HepG2 (cell line): ENCODE data around the gene GBX1. TPM values are rescaled to one million over a fixed set of nuclear protein-coding genes. Genes with fewer than 3 reads are reported as not detected.

Experiments
- ATAC-seq: fragments of 200-7000 bp; cut with Tn5 transposase; 3 replicates; pipeline ENCODE4 v1.9.1; 2020; ENCODE audit warnings: mild to moderate bottlenecking, moderate library complexity
- BruUV-seq: library from RNA; stranded (reverse); fragments of 400-500 nt; replicated peaks from 2 replicates; lab custom pipeline; 2021; lab: Mats Ljungman, UMichigan
- CTCF ChIA-PET: fragments of 300-600 bp; formaldehyde crosslinking; extraction: SDS; loops from one replicate; lab custom pipeline; 2021; ENCODE audit warnings: low total read pairs, inconsistent platforms, low intra/inter-chr PET ratio; lab: Yijun Ruan, JAX
- POLR2A ChIA-PET: fragments of 350-600 bp; sonication (Branson Sonifier 250); formaldehyde crosslinking; loops from one replicate; lab custom pipeline; 2020; ENCODE audit warnings: antibody characterized with exemption, inconsistent platforms; lab: Yijun Ruan, JAX
- DNase-seq: peaks from one replicate; pipeline ENCODE4 v3.0.0-alpha.2; 2015; ENCODE audit warnings: low spot score
- FAIRE-seq: peaks from 3 replicates; lab custom pipeline; 2011; peaks lifted over from hg19 to GRCh38; lab: Jason Lieb, UNC
- H2AFZ ChIP-seq: one replicate; pipeline ENCODE4 v1.6.1; 2011; ENCODE audit warnings: low read length, inconsistent platforms
- H3K27ac ChIP-seq: fragments of 300-600 bp; 3 replicates; pipeline ENCODE4 v1.8.0; 2011; ENCODE audit warnings: mixed run types, mild to moderate bottlenecking, mixed read lengths, low read length, inconsistent platforms; ENCODE audit not compliant: insufficient read depth; ENCODE audit errors: extremely low read length
- H3K27me3 ChIP-seq, 2 experiments: fragments of 200-600 bp in 1 of 2; 2 replicates in 1 of 2; 3 replicates in 1 of 2; pipeline versions ENCODE4 v1.6.0 to v1.8.0; 2011; ENCODE audit warnings: low read length in 2 of 2, mild to moderate bottlenecking in 2 of 2, moderate library complexity in 2 of 2, inconsistent platforms in 1 of 2; ENCODE audit not compliant: insufficient read depth in 2 of 2, control insufficient read depth in 1 of 2
- H3K36me3 ChIP-seq, 2 experiments: fragments of 200-600 bp in 1 of 2; replicated peaks in 1 of 2; 2 replicates in 1 of 2; 3 replicates in 1 of 2; pipeline versions ENCODE4 v1.5.1 to v1.8.0; 2011; ENCODE audit warnings: low read length in 2 of 2, inconsistent platforms in 1 of 2; ENCODE audit not compliant: insufficient read depth in 2 of 2, control insufficient read depth in 1 of 2
- H3K4me1 ChIP-seq: 2 replicates; pipeline ENCODE4 v1.5.1; 2012; ENCODE audit warnings: low read length, inconsistent platforms; ENCODE audit not compliant: insufficient read depth
- H3K4me2 ChIP-seq: 2 replicates; pipeline ENCODE4 v1.6.0; 2011; ENCODE audit warnings: low read depth, low read length, inconsistent platforms
- H3K4me3 ChIP-seq, 3 experiments: fragments of 200-600 bp in 1 of 3; sonication (generic), shearing (Covaris generic) in 1 of 3; replicated peaks in 1 of 3; 2 replicates each; pipeline ENCODE4 v1.5.1; 2011 to 2016; ENCODE audit warnings: low read length in 3 of 3, inconsistent platforms in 2 of 3, low read depth in 2 of 3, mild to moderate bottlenecking in 2 of 3, control low read depth in 1 of 3, mixed read lengths in 1 of 3; ENCODE audit not compliant: insufficient read depth in 1 of 3
- H3K79me2 ChIP-seq: one replicate; pipeline ENCODE4 v1.6.1; 2011; ENCODE audit warnings: low read length, inconsistent platforms; ENCODE audit not compliant: insufficient read depth
- H3K9ac ChIP-seq: 2 replicates; pipeline ENCODE4 v1.6.0; 2011; ENCODE audit warnings: mild to moderate bottlenecking, low read depth, low read length, inconsistent platforms; ENCODE audit not compliant: insufficient read depth
- H3K9me3 ChIP-seq: 2 replicates; pipeline ENCODE4 v1.5.1; 2012; ENCODE audit warnings: mild to moderate bottlenecking, low read length
- H4K20me1 ChIP-seq: 2 replicates; pipeline ENCODE4 v1.6.0; 2011; ENCODE audit warnings: inconsistent platforms, mild to moderate bottlenecking, low read length, moderate library complexity; ENCODE audit not compliant: insufficient read depth
- ATRX ChIP-seq: sonication (generic); formaldehyde crosslinking; IDR thresholded peaks from 2 replicates; pipeline ENCODE4 v1.4.0; 2020; ENCODE audit warnings: missing genetic modification reagents, borderline replicate concordance
- EED ChIP-seq: sonication (generic); formaldehyde crosslinking; IDR thresholded peaks from 2 replicates; pipeline ENCODE4 v1.5.0; 2020; ENCODE audit warnings: mild to moderate bottlenecking, missing genetic modification reagents
- SP2 ChIP-seq: sonication (generic); formaldehyde crosslinking; IDR thresholded peaks from 2 replicates; pipeline ENCODE4 v1.5.1; 2020; ENCODE audit warnings: mild to moderate bottlenecking, missing genetic modification reagents
- U2AF2 ChIP-seq: fragments of 200-400 bp; formaldehyde crosslinking; IDR thresholded peaks from 2 replicates; pipeline ENCODE4 v1.6.1; 2017; ENCODE audit warnings: low read depth, mild to moderate bottlenecking, low read length
- ZC3H4 ChIP-seq: sonication (generic); formaldehyde crosslinking; IDR thresholded peaks from 2 replicates; pipeline ENCODE4 v1.4.0; 2020; ENCODE audit warnings: missing genetic modification reagents, borderline replicate concordance
- WGBS: methylation state at CpG from one replicate; pipeline ENCODE4 v1.1.6; 2017; ENCODE audit warnings: low lambda C conversion rate; 5-methylcytosine and 5-hydroxymethylcytosine counted together
- in situ Hi-C: cut with HindIII; loops from 2 replicates; pipeline ENCODE4 v1.10.0; 2017; ENCODE audit warnings: low pct_unique_long_range_greater_than_20kb; ENCODE audit not compliant: extremely low pct_ligation_motif_present
- intact Hi-C: fragments of 100-400 bp; cut with micrococcal nuclease; formaldehyde crosslinking; loops from one replicate; pipeline ENCODE4 v1.10.0; 2022; ENCODE audit not compliant: unreplicated experiment
- polyA plus RNA-seq, 8 experiments: library from polyadenylated mRNA; depleted of rRNA in 3 of 8; stranded (reverse) in 7 of 8; unstranded in 1 of 8; fragments of >200 nt; fragmentation: Illumina TruSeq in 4 of 8; extraction: Trizol in 4 of 8; gene quantifications; 2 replicates each; pipeline versions ENCODE4 v1.2.1 to v1.2.3, GENCODE V29; 2011 to 2016; ENCODE audit warnings: low read depth in 4 of 8, missing spikeins in 1 of 8, mixed read lengths in 1 of 8; ENCODE audit not compliant: insufficient read depth in 1 of 8
- total RNA-seq, 5 experiments: library from RNA; depleted of rRNA; stranded (reverse); fragments of >200 nt; fragmentation: Illumina TruSeq; extraction: Trizol; gene quantifications; 2 replicates each; pipeline ENCODE4 v1.2.3, GENCODE V29; 2016; ENCODE audit warnings: low read depth in 1 of 5
- TF ChIP-seq, protein P1 (sequence below): sonication (generic); formaldehyde crosslinking; IDR thresholded peaks from 2 replicates; pipeline ENCODE4 v1.8.1; 2023; ENCODE audit warnings: mild to moderate bottlenecking, inconsistent platforms, moderate library complexity, missing genetic modification reagents, borderline replicate concordance
- TF ChIP-seq, protein P2 (sequence below): sonication (generic); formaldehyde crosslinking; IDR thresholded peaks from 2 replicates; pipeline ENCODE4 v1.4.0; 2020; ENCODE audit warnings: missing genetic modification reagents
- TF ChIP-seq, protein P3 (sequence below): sonication (generic); formaldehyde crosslinking; IDR thresholded peaks from 2 replicates; pipeline ENCODE4 v1.4.0; 2020; ENCODE audit warnings: missing genetic modification reagents

Gene GBX1
- total and polyA plus RNA-seq, 2 of the 13 experiments (the other 11 are each of a cell fraction or from before 2014, with no cell fraction given): not detected

DNA sequence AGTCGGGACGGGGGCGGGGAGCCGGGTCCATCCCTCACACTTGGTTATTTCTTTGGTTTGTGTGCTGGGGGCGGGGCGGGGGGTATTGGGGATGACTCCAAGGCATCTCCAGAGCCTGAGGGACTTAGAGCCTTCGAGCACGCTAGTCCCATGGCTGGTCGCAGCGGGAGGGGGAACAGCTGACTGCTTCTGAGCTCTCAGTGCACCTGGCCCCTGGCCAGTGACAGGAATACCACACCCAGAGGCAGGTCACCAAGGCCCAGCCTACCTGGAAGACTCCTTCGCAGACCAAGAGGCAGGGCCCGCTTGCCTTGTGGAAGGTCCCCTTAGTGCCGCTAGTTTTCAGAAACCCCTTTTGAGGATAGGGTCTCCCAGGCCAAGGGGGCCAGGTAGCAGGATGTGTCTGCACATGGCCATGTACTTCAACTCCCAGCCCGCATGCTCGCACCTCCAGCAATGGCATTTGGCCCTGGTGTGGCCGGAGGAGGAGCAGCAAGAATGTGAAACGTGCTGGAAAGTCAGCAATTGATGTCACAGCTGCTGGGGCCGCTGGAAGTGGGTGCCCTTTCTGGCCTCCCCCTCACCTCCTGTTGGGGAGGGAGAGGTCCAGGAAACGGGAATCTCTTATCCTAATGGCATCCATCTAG lies 40.9 kb downstream of the GBX1 start:
- Histone ChIP-seq H4K20me1 (peaks cover 6% of the 10 kb centered on the region; the same call in 1 of the 2 replicates), H3K4me1 (no peaks in the 10 kb centered on the region), H3K27me3 (no peaks in the 10 kb centered on the region), H3K4me2 (no peak overlapping the region), H3K4me3 (no peak overlapping the region), H3K79me2 (no peaks in the 10 kb centered on the region), H3K27ac (no peak overlapping the region), H3K36me3 (peaks cover 15 to 55% of the 10 kb centered on the region in 2 experiments), H2AFZ (no peak overlapping the region), H3K9me3 (no peaks in the 10 kb centered on the region), H3K9ac (no peak overlapping the region)
- FAIRE-seq (no peak), DNase-seq (no peak), ATAC-seq (no peak)
- TF ChIP-seq ATRX (CRISPR knock-in tag) (no peak), ZC3H4 (CRISPR knock-in tag) (no peak), EED (CRISPR knock-in tag) (no peak), U2AF2 (no peak), SP2 (CRISPR knock-in tag) (no peak)
- TF ChIP-seq, protein P1, sequence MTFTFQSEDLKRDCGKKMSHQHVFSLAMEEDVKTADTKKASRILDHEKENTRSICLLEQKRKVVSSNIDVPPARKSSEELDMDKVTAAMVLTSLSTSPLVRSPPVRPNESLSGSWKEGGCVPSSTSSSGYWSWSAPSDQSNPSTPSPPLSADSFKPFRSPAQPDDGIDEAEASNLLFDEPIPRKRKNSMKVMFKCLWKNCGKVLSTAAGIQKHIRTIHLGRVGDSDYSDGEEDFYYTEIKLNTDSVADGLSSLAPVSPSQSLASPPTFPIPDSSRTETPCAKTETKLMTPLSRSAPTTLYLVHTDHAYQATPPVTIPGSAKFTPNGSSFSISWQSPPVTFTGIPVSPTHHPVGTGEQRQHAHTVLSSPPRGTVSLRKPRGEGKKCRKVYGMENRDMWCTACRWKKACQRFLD: no peak
- TF ChIP-seq, protein P2, sequence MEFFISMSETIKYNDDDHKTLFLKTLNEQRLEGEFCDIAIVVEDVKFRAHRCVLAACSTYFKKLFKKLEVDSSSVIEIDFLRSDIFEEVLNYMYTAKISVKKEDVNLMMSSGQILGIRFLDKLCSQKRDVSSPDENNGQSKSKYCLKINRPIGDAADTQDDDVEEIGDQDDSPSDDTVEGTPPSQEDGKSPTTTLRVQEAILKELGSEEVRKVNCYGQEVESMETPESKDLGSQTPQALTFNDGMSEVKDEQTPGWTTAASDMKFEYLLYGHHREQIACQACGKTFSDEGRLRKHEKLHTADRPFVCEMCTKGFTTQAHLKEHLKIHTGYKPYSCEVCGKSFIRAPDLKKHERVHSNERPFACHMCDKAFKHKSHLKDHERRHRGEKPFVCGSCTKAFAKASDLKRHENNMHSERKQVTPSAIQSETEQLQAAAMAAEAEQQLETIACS (CRISPR knock-in tag): no peak
- TF ChIP-seq, protein P3, sequence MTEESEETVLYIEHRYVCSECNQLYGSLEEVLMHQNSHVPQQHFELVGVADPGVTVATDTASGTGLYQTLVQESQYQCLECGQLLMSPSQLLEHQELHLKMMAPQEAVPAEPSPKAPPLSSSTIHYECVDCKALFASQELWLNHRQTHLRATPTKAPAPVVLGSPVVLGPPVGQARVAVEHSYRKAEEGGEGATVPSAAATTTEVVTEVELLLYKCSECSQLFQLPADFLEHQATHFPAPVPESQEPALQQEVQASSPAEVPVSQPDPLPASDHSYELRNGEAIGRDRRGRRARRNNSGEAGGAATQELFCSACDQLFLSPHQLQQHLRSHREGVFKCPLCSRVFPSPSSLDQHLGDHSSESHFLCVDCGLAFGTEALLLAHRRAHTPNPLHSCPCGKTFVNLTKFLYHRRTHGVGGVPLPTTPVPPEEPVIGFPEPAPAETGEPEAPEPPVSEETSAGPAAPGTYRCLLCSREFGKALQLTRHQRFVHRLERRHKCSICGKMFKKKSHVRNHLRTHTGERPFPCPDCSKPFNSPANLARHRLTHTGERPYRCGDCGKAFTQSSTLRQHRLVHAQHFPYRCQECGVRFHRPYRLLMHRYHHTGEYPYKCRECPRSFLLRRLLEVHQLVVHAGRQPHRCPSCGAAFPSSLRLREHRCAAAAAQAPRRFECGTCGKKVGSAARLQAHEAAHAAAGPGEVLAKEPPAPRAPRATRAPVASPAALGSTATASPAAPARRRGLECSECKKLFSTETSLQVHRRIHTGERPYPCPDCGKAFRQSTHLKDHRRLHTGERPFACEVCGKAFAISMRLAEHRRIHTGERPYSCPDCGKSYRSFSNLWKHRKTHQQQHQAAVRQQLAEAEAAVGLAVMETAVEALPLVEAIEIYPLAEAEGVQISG (CRISPR knock-in tag): no peak
- WGBS: 98% methylated on average over 13 of the region's 19 CpGs
- ChIA-PET CTCF (no interaction called here), POLR2A (no interaction called here)
- intact Hi-C loops: no loop called here
- no TSS peak for BruUV-seq
- in situ Hi-C loops: loop anchor here (10.0 kb wide), 1 partner anchor 178 kb away; no protein-coding TSS in a partner anchor
